Activated T-helper 2 cell treated with anti-CD3 and anti-CD28 coated beads, Interferon-gamma antibody, Interleukin-2, Interleukin-4, amounts not matched to agents 10 μg/mL and 5 μg/mL and 100 μg/mL, durations not matched to agents 14 hours and 24 hours and 36 hours (primary cell): Measurements from ENCODE around the gene STARD3. TPM values are rescaled to one million over a fixed set of nuclear protein-coding genes. Genes with fewer than 3 reads are reported as not detected.

Experiments
- DNase-seq: peaks from one replicate; pipeline ENCODE4 v3.0.0; 2021; ENCODE audit warnings: low spot score
- H3K27ac Mint-ChIP-seq: one replicate; pipeline ENCODE4 v1.8.0; 2021; ENCODE audit warnings: mixed read lengths
- H3K27me3 Mint-ChIP-seq: one replicate; pipeline ENCODE4 v1.8.0; 2021; ENCODE audit warnings: low read depth, mixed read lengths
- H3K36me3 Mint-ChIP-seq: one replicate; pipeline ENCODE4 v1.8.0; 2021; ENCODE audit warnings: low read depth, mixed read lengths
- H3K4me1 Mint-ChIP-seq: one replicate; pipeline ENCODE4 v1.8.0; 2021; ENCODE audit warnings: low read depth, mixed read lengths
- H3K4me3 Mint-ChIP-seq: one replicate; pipeline ENCODE4 v1.8.0; 2021; ENCODE audit warnings: low read depth, mild to moderate bottlenecking, moderate library complexity, mixed read lengths
- H3K9me3 Mint-ChIP-seq: one replicate; pipeline ENCODE4 v1.8.0; 2021; ENCODE audit warnings: mixed read lengths
- intact Hi-C: fragments of 100-400 bp; cut with micrococcal nuclease; formaldehyde crosslinking; loops from one replicate; pipeline ENCODE4 v1.15.1; 2023
- total RNA-seq: library from RNA; stranded (reverse); gene quantifications from 2 replicates; pipeline ENCODE4 v1.2.3, GENCODE V29; 2022

The STARD3 gene
- total RNA-seq, 1 donor from 2014 or later, result 54.4 TPM

- H3K4me1 Mint-ChIP-seq, result peaks cover 10% of the 10 kb centered on the region
These were observed 37.2 kb upstream of the STARD3 start for GRCh38 chr17:39599665-39600231.

GRCh38 chr17:39600288-39600996, 36.5 kb upstream of the STARD3 start:
- no peak overlapping the region for H3K4me3 Mint-ChIP-seq
- no peak overlapping the region for H3K27ac Mint-ChIP-seq
- DNase-seq, result no peak
- H3K4me1 Mint-ChIP-seq, result peaks cover 10% of the 10 kb centered on the region
- intact Hi-C loops, result loop anchor here (10.0 kb wide), 1 partner anchor 376 kb away; the partner anchor contains the start of gene STAC2
- H3K9me3 Mint-ChIP-seq, result no peaks in the 10 kb centered on the region
- peaks cover 87% of the 10 kb centered on the region for H3K27me3 Mint-ChIP-seq
- no peaks in the 10 kb centered on the region for H3K36me3 Mint-ChIP-seq

More at GRCh38 chr17:39599665-39600231, 37.2 kb upstream of the STARD3 start:
- Mint-ChIP-seq H3K36me3 (no peaks in the 10 kb centered on the region), H3K4me3 (no peak overlapping the region), H3K9me3 (no peaks in the 10 kb centered on the region), H3K27me3 (peaks cover 89% of the 10 kb centered on the region), H3K27ac (no peak overlapping the region)
- DNase-seq, result no peak
- intact Hi-C loops, result loop anchor here (10.0 kb wide), 1 partner anchor 375 kb away; the partner anchor contains the start of gene STAC2

- H3K27me3 Mint-ChIP-seq, result peaks cover 83% of the 10 kb centered on the region
- H3K4me1 Mint-ChIP-seq, result peaks cover 10% of the 10 kb centered on the region
- no peak overlapping the region for H3K4me3 Mint-ChIP-seq
- intact Hi-C loops, result loop anchor here (10.0 kb wide), 1 partner anchor 376 kb away; the partner anchor contains the start of gene STAC2
- H3K9me3 Mint-ChIP-seq, result no peaks in the 10 kb centered on the region
- no peaks in the 10 kb centered on the region for H3K36me3 Mint-ChIP-seq
- H3K27ac Mint-ChIP-seq, result no peak overlapping the region
- no peak for DNase-seq
These were observed 35.8 kb upstream of the STARD3 start for GRCh38 chr17:39600997-39601597.

GRCh38 chr17:39601758-39602532, 35.0 kb upstream of the STARD3 start:
- intact Hi-C loops, result loop anchor here (10.0 kb wide), 1 partner anchor 377 kb away; the partner anchor contains the start of gene STAC2
- peaks cover 10% of the 10 kb centered on the region for H3K4me1 Mint-ChIP-seq
- no peaks in the 10 kb centered on the region for H3K36me3 Mint-ChIP-seq
- no peaks in the 10 kb centered on the region for H3K9me3 Mint-ChIP-seq
- DNase-seq, result no peak
- H3K4me3 Mint-ChIP-seq, result no peak overlapping the region
- peaks cover 78% of the 10 kb centered on the region for H3K27me3 Mint-ChIP-seq
- H3K27ac Mint-ChIP-seq, result no peak overlapping the region

GRCh38 chr17:39602533-39603303, 34.2 kb upstream of the STARD3 start:
- DNase-seq, result no peak
- Mint-ChIP-seq H3K4me3 (no peak overlapping the region), H3K27me3 (peaks cover 77% of the 10 kb centered on the region), H3K27ac (no peak overlapping the region), H3K4me1 (peaks cover 10% of the 10 kb centered on the region), H3K9me3 (no peaks in the 10 kb centered on the region), H3K36me3 (no peaks in the 10 kb centered on the region)
- intact Hi-C loops, result loop anchor here (10.0 kb wide), 1 partner anchor 378 kb away; the partner anchor contains the start of gene STAC2

- no peak overlapping the region for H3K27ac Mint-ChIP-seq
- H3K4me3 Mint-ChIP-seq, result no peak overlapping the region
These were observed 33.5 kb upstream of the STARD3 start for GRCh38 chr17:39603304-39604016.

GRCh38 chr17:39604911-39605491, 31.9 kb upstream of the STARD3 start:
- Mint-ChIP-seq H3K27ac (no peak overlapping the region), H3K27me3 (peaks cover 72% of the 10 kb centered on the region), H3K36me3 (no peaks in the 10 kb centered on the region), H3K4me3 (no peak overlapping the region), H3K4me1 (peaks cover 10% of the 10 kb centered on the region), H3K9me3 (no peaks in the 10 kb centered on the region)
- DNase-seq, result no peak
- intact Hi-C loops, result loop anchor here (10.0 kb wide), 1 partner anchor 380 kb away; the partner anchor contains the start of gene STAC2

More at GRCh38 chr17:39603304-39604016, 33.5 kb upstream of the STARD3 start:
- peaks cover 72% of the 10 kb centered on the region for H3K27me3 Mint-ChIP-seq
- H3K4me1 Mint-ChIP-seq, result peaks cover 9% of the 10 kb centered on the region
- no peak for DNase-seq
- H3K36me3 Mint-ChIP-seq, result no peaks in the 10 kb centered on the region
- H3K9me3 Mint-ChIP-seq, result no peaks in the 10 kb centered on the region
- intact Hi-C loops, result loop anchor here (10.0 kb wide), 1 partner anchor 379 kb away; the partner anchor contains the start of gene STAC2

GRCh38 chr17:39605492-39606433, 31.2 kb upstream of the STARD3 start:
- DNase-seq, result no peak
- Mint-ChIP-seq H3K36me3 (no peaks in the 10 kb centered on the region), H3K27ac (no peak overlapping the region), H3K9me3 (no peaks in the 10 kb centered on the region), H3K4me1 (peaks cover 10% of the 10 kb centered on the region), H3K4me3 (no peak overlapping the region), H3K27me3 (peaks cover 64% of the 10 kb centered on the region)
- intact Hi-C loops, result loop anchor here (10.0 kb wide), 1 partner anchor 381 kb away; the partner anchor contains the start of gene STAC2

- Mint-ChIP-seq H3K27ac (no peak overlapping the region), H3K36me3 (no peaks in the 10 kb centered on the region), H3K27me3 (peaks cover 61% of the 10 kb centered on the region)
These were observed 30.4 kb upstream of the STARD3 start for GRCh38 chr17:39606434-39607056.

More at GRCh38 chr17:39606434-39607056, 30.4 kb upstream of the STARD3 start:
- no peak for DNase-seq
- Mint-ChIP-seq H3K4me1 (peaks cover 10% of the 10 kb centered on the region), H3K4me3 (no peak overlapping the region), H3K9me3 (no peaks in the 10 kb centered on the region)
- intact Hi-C loops, result loop anchor here (10.0 kb wide), 1 partner anchor 382 kb away; the partner anchor contains the start of gene STAC2
